A673 (cell line): ENCODE results near the gene RPH3AL.

Experiments
- CTCF ChIP-seq: fragments of 300-800, 200-600 bp; sonication (generic); conservative IDR thresholded peaks from 2 replicates; pipeline ENCODE4 v1.5.1; 2017; ENCODE audit warnings: low read depth, mild to moderate bottlenecking, antibody characterized with exemption, low read length, moderate library complexity, mixed read lengths
- EZH2 ChIP-seq: fragments of 200-600 bp; sonication (generic); IDR thresholded peaks from 2 replicates; pipeline ENCODE4 v1.6.1; 2017; ENCODE audit warnings: borderline replicate concordance, low read depth, mild to moderate bottlenecking, mixed read lengths, antibody characterized with exemption, low read length; ENCODE audit not compliant: poor library complexity, severe bottlenecking

GRCh38 chr17:274902-275301 lies 77.7 kb downstream of the RPH3AL start:
- no peak for TF ChIP-seq CTCF
- no peak for TF ChIP-seq EZH2
